ENCODE data around the gene SUN5. TPM values are rescaled to one million over a fixed set of nuclear protein-coding genes. Genes with fewer than 3 reads are reported as not detected.

The SUN5 gene
- total and polyA plus RNA-seq, 2 of the 8 experiments (the other 6 are each of a cell fraction or from before 2014, with no cell fraction given): not detected

- TF ChIP-seq KDM4A (IDR thresholded peaks at IDR 0.05; ENCODE audit: low read depth, low read length, severe bottlenecking): no peak
- TF ChIP-seq GTF2F1 (IDR thresholded peaks at IDR 0.05; ENCODE audit: borderline replicate concordance, low read depth, low read length): no peak
- no peak for TF ChIP-seq CHD1 (IDR thresholded peaks at IDR 0.05; ENCODE audit: low read depth, low read length)
- no peak for TF ChIP-seq TAF1 (IDR thresholded peaks at IDR 0.05; ENCODE audit: low read depth, low read length)
- no peak for TF ChIP-seq SAP30 (IDR thresholded peaks at IDR 0.05; ENCODE audit: insufficient read depth, insufficient replicate concordance, low read length)
These were observed 20.5 kb upstream of the SUN5 start (continued) for GRCh38 chr20:33024609-33025317.
